Mesenchymal stem cell (in vitro differentiated cells and primary cell): Measurements from ENCODE around the gene DPP10.
A peak's percentile ranks its signal among the peaks of the same experiment; 100 is the strongest.

ENCODE experiments used
- DNase-seq: peaks from one replicate; pipeline ENCODE4 v3.0.0-alpha.2; 2013
- H2AFZ ChIP-seq: one replicate; pipeline ENCODE4 v1.6.1; 2013; ENCODE audit warnings: low read depth, mild to moderate bottlenecking, control low read depth, inconsistent platforms, low read length, moderate library complexity
- H2AK5ac ChIP-seq: 2 replicates; pipeline ENCODE4 v1.6.1; 2013; ENCODE audit warnings: low read length, moderate library complexity, mild to moderate bottlenecking, inconsistent platforms; ENCODE audit not compliant: severe bottlenecking
- H2BK120ac ChIP-seq: one replicate; pipeline ENCODE4 v1.6.1; 2013; ENCODE audit warnings: low read depth, mild to moderate bottlenecking, inconsistent platforms, low read length, moderate library complexity
- H2BK12ac ChIP-seq, 2 experiments: one replicate each; pipeline ENCODE4 v1.6.1; 2013; ENCODE audit warnings: inconsistent platforms in 2 of 2, low read length in 2 of 2, mild to moderate bottlenecking in 2 of 2, moderate library complexity in 2 of 2, control low read depth in 1 of 2
- H2BK15ac ChIP-seq: one replicate; pipeline ENCODE4 v1.6.1; 2013; ENCODE audit warnings: mild to moderate bottlenecking, low read depth, inconsistent platforms; ENCODE audit not compliant: poor library complexity, severe bottlenecking
- H2BK5ac ChIP-seq: 2 replicates; pipeline ENCODE4 v1.6.1; 2013; ENCODE audit warnings: low read depth, mild to moderate bottlenecking, low read length, control low read depth, inconsistent platforms; ENCODE audit not compliant: poor library complexity, severe bottlenecking
- H3K14ac ChIP-seq, 2 experiments: one replicate each; pipeline ENCODE4 v1.6.1; 2013; ENCODE audit warnings: inconsistent platforms in 2 of 2, low read length in 2 of 2, control low read depth in 1 of 2, mild to moderate bottlenecking in 1 of 2, moderate library complexity in 1 of 2
- H3K18ac ChIP-seq, 2 experiments: one replicate each; pipeline ENCODE4 v1.6.1; 2013; ENCODE audit warnings: inconsistent platforms in 2 of 2, low read length in 2 of 2, control low read depth in 1 of 2, low read depth in 1 of 2, mild to moderate bottlenecking in 1 of 2
- H3K23ac ChIP-seq, 2 experiments: one replicate each; pipeline ENCODE4 v1.6.1; 2013; ENCODE audit warnings: inconsistent platforms in 2 of 2, low read length in 2 of 2, mild to moderate bottlenecking in 2 of 2, moderate library complexity in 2 of 2, control low read depth in 1 of 2
- H3K27ac ChIP-seq: 2 replicates; pipeline ENCODE4 v1.5.1; 2013; ENCODE audit warnings: mild to moderate bottlenecking, moderate library complexity, low read length, control low read depth, inconsistent platforms; ENCODE audit not compliant: poor library complexity, severe bottlenecking
- H3K27me3 ChIP-seq, 2 experiments: 2 replicates each; pipeline versions ENCODE4 v1.6.1 to v1.7.0; 2013; ENCODE audit warnings: low read length in 2 of 2, mild to moderate bottlenecking in 2 of 2, moderate library complexity in 2 of 2, control low read depth in 1 of 2, inconsistent platforms in 1 of 2; ENCODE audit not compliant: control insufficient read depth in 1 of 2, insufficient read depth in 1 of 2
- H3K36me3 ChIP-seq, 2 experiments: 2 replicates each; pipeline versions ENCODE4 v1.6.1 to v1.7.0; 2013; ENCODE audit warnings: low read length in 2 of 2, control low read depth in 1 of 2, inconsistent platforms in 1 of 2, low read depth in 1 of 2, mild to moderate bottlenecking in 1 of 2; ENCODE audit not compliant: insufficient read depth in 2 of 2, control insufficient read depth in 1 of 2
- H3K4ac ChIP-seq, 2 experiments: one replicate each; pipeline ENCODE4 v1.6.1; 2013; ENCODE audit warnings: inconsistent platforms in 2 of 2, low read length in 2 of 2, mild to moderate bottlenecking in 2 of 2, moderate library complexity in 2 of 2, control low read depth in 1 of 2, low read depth in 1 of 2
- H3K4me1 ChIP-seq: 2 replicates; pipeline ENCODE4 v1.6.1; 2013; ENCODE audit warnings: low read depth, low read length, control low read depth; ENCODE audit not compliant: control insufficient read depth, insufficient read depth
- H3K4me2 ChIP-seq: 2 replicates; pipeline ENCODE4 v1.6.1; 2013; ENCODE audit warnings: low read length, mild to moderate bottlenecking, inconsistent platforms; ENCODE audit not compliant: poor library complexity, severe bottlenecking
- H3K4me3 ChIP-seq, 2 experiments: 2 replicates each; pipeline versions ENCODE4 v1.5.1 to v1.7.0; 2013; ENCODE audit warnings: low read length in 2 of 2, mild to moderate bottlenecking in 2 of 2, control low read depth in 1 of 2, low read depth in 1 of 2; ENCODE audit not compliant: insufficient read depth in 1 of 2
- H3K79me1 ChIP-seq: replicated peaks from 2 replicates; pipeline ENCODE4 v1.6.1; 2013; ENCODE audit warnings: mild to moderate bottlenecking, control low read depth, low read length, inconsistent platforms; ENCODE audit not compliant: poor library complexity, severe bottlenecking
- H3K9ac ChIP-seq: 2 replicates; pipeline ENCODE4 v1.7.0; 2013; ENCODE audit warnings: mild to moderate bottlenecking, low read length, moderate library complexity
- H3K9me3 ChIP-seq: 2 replicates; pipeline ENCODE4 v1.7.0; 2013; ENCODE audit warnings: mild to moderate bottlenecking, low read length; ENCODE audit not compliant: control insufficient read depth
- H4K8ac ChIP-seq: one replicate; pipeline ENCODE4 v1.6.1; 2013; ENCODE audit warnings: inconsistent platforms, mild to moderate bottlenecking, low read length, moderate library complexity
- H4K91ac ChIP-seq: one replicate; pipeline ENCODE4 v1.6.1; 2013; ENCODE audit warnings: mild to moderate bottlenecking, low read length, inconsistent platforms
- WGBS: methylation state at CpG from one replicate; pipeline ENCODE4 v1.1.7; 2013; ENCODE audit warnings: mixed read lengths; 5-methylcytosine and 5-hydroxymethylcytosine counted together

DPP10 gene

GRCh38 chr2:114937366-114937930 is 495.0 kb downstream of the DPP10 start:
- H3K14ac ChIP-seq: no peak overlapping the region
- H3K9ac ChIP-seq: no peak overlapping the region

GRCh38 chr2:114940785-114941458 is 498.5 kb downstream of the DPP10 start:
- Histone ChIP-seq H2AK5ac (no peak overlapping the region), H2AFZ (no peak overlapping the region), H2BK5ac (no peak overlapping the region), H3K27ac (no peak overlapping the region), H4K91ac (no peak overlapping the region), H3K4me3 (no peak overlapping the region), H3K79me1 (no peaks in the 10 kb centered on the region), H3K4ac (no peak overlapping the region), H3K27me3 (no peaks in the 10 kb centered on the region), H3K9ac (no peak overlapping the region), H3K4me1 (no peaks in the 10 kb centered on the region), H4K8ac (no peak overlapping the region), H3K14ac (no peak overlapping the region), H2BK15ac (no peak overlapping the region), H2BK120ac (no peak overlapping the region), H3K23ac (no peak overlapping the region), H3K18ac (no peak overlapping the region), H2BK12ac (no peak overlapping the region), H3K9me3 (peaks cover 6% of the 10 kb centered on the region), H3K4me2 (no peak overlapping the region), H3K36me3 (no peaks in the 10 kb centered on the region)
- WGBS: 93% methylated on average over 2 of the region's 3 CpGs
- no peak for DNase-seq

More at GRCh38 chr2:114937366-114937930, 495.0 kb downstream of the DPP10 start:
- Histone ChIP-seq H3K4ac (no peak overlapping the region), H3K9me3 (peaks cover 15% of the 10 kb centered on the region), H3K27me3 (no peaks in the 10 kb centered on the region), H3K18ac (no peak overlapping the region), H4K91ac (no peak overlapping the region), H2BK15ac (no peak overlapping the region), H3K23ac (no peak overlapping the region), H2BK5ac (no peak overlapping the region), H2AFZ (no peak overlapping the region), H3K4me2 (no peak overlapping the region), H4K8ac (no peak overlapping the region), H3K36me3 (no peaks in the 10 kb centered on the region), H2BK120ac (no peak overlapping the region), H3K79me1 (no peaks in the 10 kb centered on the region), H2BK12ac (no peak overlapping the region), H3K4me1 (no peaks in the 10 kb centered on the region), H3K27ac (no peak overlapping the region), H2AK5ac (no peak overlapping the region), H3K4me3 (no peak overlapping the region)
- 81% methylated on average over 9 of the region's 9 CpGs for WGBS
- DNase-seq: no peak

- H3K4me3 ChIP-seq: no peak overlapping the region
- no peak overlapping the region for H2BK15ac ChIP-seq
- no peak overlapping the region for H3K23ac ChIP-seq
- WGBS: 93% methylated on average over 2 of the region's 2 CpGs
- no peaks in the 10 kb centered on the region for H3K9me3 ChIP-seq
- DNase-seq: no peak
- H2AK5ac ChIP-seq: no peak overlapping the region
- no peak overlapping the region for H3K4ac ChIP-seq
- no peak overlapping the region for H2AFZ ChIP-seq
- no peak overlapping the region for H2BK120ac ChIP-seq
- no peak overlapping the region for H3K14ac ChIP-seq
- H3K27ac ChIP-seq: no peak overlapping the region
- no peaks in the 10 kb centered on the region for H3K4me1 ChIP-seq
- H3K36me3 ChIP-seq: no peaks in the 10 kb centered on the region
- H3K79me1 ChIP-seq: no peaks in the 10 kb centered on the region
- no peak overlapping the region for H4K91ac ChIP-seq
- H3K18ac ChIP-seq: no peak overlapping the region
- H3K27me3 ChIP-seq: no peaks in the 10 kb centered on the region
- H4K8ac ChIP-seq: no peak overlapping the region
- no peak overlapping the region for H2BK5ac ChIP-seq
- H2BK12ac ChIP-seq: no peak overlapping the region
- no peak overlapping the region for H3K9ac ChIP-seq
- H3K4me2 ChIP-seq: peak overlapping the region; percentile 6
These were observed 506.9 kb downstream of the DPP10 start for GRCh38 chr2:114949228-114949804.

- Histone ChIP-seq H4K8ac (no peak overlapping the region), H3K4me2 (no peak overlapping the region), H3K79me1 (no peaks in the 10 kb centered on the region), H2AK5ac (no peak overlapping the region), H2BK120ac (no peak overlapping the region), H3K27ac (no peak overlapping the region), H3K23ac (no peak overlapping the region), H3K4me3 (no peak overlapping the region), H3K4ac (no peak overlapping the region), H3K9ac (no peak overlapping the region), H3K4me1 (no peaks in the 10 kb centered on the region), H3K14ac (no peak overlapping the region), H2BK15ac (no peak overlapping the region), H2BK5ac (no peak overlapping the region), H4K91ac (no peak overlapping the region), H3K18ac (no peak overlapping the region), H3K9me3 (peaks cover 15% of the 10 kb centered on the region), H2BK12ac (no peak overlapping the region), H3K27me3 (no peaks in the 10 kb centered on the region), H2AFZ (no peak overlapping the region), H3K36me3 (no peaks in the 10 kb centered on the region)
- no peak for DNase-seq
- WGBS: 100% methylated on average over 4 of the region's 5 CpGs
These were observed 517.9 kb downstream of the DPP10 start for GRCh38 chr2:114960389-114960788.
